Right lobe of liver (tissue), 6 donors: Measurements from ENCODE around the gene BUD31. TPM values are rescaled to one million over a fixed set of nuclear protein-coding genes. Genes with fewer than 3 reads are reported as not detected.
"Not testable (repeated sequence)": the region's sequence is repeated elsewhere in the genome, so short reads cannot be mapped to it uniquely, and the experiment has no call there.

ENCODE experiments used
- ATAC-seq, 4 donors: fragments of 200-7000 bp; cut with Tn5 transposase; one replicate each; pipeline ENCODE4 v1.9.1; 2020; ENCODE audit warnings: mild to moderate bottlenecking in 4 of 4, moderate library complexity in 4 of 4
- DNase-seq, 3 donors: peaks; one replicate each; pipeline ENCODE4 v3.0.0-alpha.2; 2020
- H3K27ac ChIP-seq, 3 donors: fragments of 200-600 bp; one replicate each; pipeline ENCODE4 v1.8.0; 2022
- H3K27me3 ChIP-seq, 2 donors: fragments of 200-600 bp; one replicate each; pipeline ENCODE4 v1.8.0; 2022
- H3K36me3 ChIP-seq, 4 donors: fragments of 200-600 bp; sonication (generic) in 1 of 4; one replicate each; pipeline versions ENCODE4 v1.5.1 to v1.8.0; 2017 to 2022; ENCODE audit warnings: control low read depth in 1 of 4
- H3K4me1 ChIP-seq, 4 donors: fragments of 200-600 bp; sonication (generic) in 1 of 4; one replicate each; pipeline versions ENCODE4 v1.5.1 to v1.8.0; 2017 to 2022; ENCODE audit warnings: control low read depth in 1 of 4
- H3K4me3 ChIP-seq, 3 donors: fragments of 200-600 bp; one replicate each; pipeline ENCODE4 v1.8.0; 2022
- H3K9me3 ChIP-seq, 4 donors: fragments of 200-600 bp; sonication (generic) in 1 of 4; one replicate each; pipeline versions ENCODE4 v1.5.1 to v1.8.0; 2017 to 2022; ENCODE audit warnings: control low read depth in 1 of 4
- POLR2A ChIP-seq: fragments of 450-650 bp; IDR thresholded peaks from one replicate; pipeline ENCODE4 v1.6.1; 2017; ENCODE audit warnings: antibody characterized with exemption, mild to moderate bottlenecking
- WGBS: methylation state at CpG from one replicate; pipeline ENCODE4 v1.1.6; 2018; ENCODE audit warnings: low coverage, low lambda C conversion rate; ENCODE audit not compliant: insufficient coverage; ENCODE audit errors: missing lambda C conversion rate; 5-methylcytosine and 5-hydroxymethylcytosine counted together
- intact Hi-C, 2 donors: fragments of 100-400 bp; cut with DNase I; formaldehyde crosslinking; loops; one replicate each; pipeline versions ENCODE4 v1.11.2 to v1.14.1; 2022
- total RNA-seq, 6 experiments: library from RNA; depleted of rRNA in 2 of 6; stranded (reverse); fragments of >200 nt in 2 of 6; fragmentation: NEBNext Ultra II Directional in 3 of 6; extraction: Animal tissue kit (Norgen Biotek cat#: 25700) in 3 of 6; gene quantifications; one replicate each; pipeline versions ENCODE4 v1.1.0 to v1.2.4, GENCODE V29; 2016 to 2023
- TF ChIP-seq, protein P1 (sequence below), 4 donors: fragments of 200-600 bp in 3 of 4; fragments of 450-650 bp in 1 of 4; IDR thresholded peaks; one replicate each; pipeline versions ENCODE4 v1.5.1 to v1.8.0; 2016 to 2022; ENCODE audit warnings: antibody characterized with exemption in 4 of 4, mild to moderate bottlenecking in 2 of 4
- donor health status: DM: no; HTN: yes; CAD: no.
- donor health status: DM: no; HTN: no; CAD: no.
- donor health status: DM: no; HTN: no; CAD: no.
- donor health status: DM: no; HTN: yes; CAD: no.
- donor health status: DM: no; HTN: yes; CAD: no.

BUD31 gene
- total RNA-seq, 6 experiments from 2014 or later: 25.6 to 49.2 (median 33.3) TPM

DNA sequence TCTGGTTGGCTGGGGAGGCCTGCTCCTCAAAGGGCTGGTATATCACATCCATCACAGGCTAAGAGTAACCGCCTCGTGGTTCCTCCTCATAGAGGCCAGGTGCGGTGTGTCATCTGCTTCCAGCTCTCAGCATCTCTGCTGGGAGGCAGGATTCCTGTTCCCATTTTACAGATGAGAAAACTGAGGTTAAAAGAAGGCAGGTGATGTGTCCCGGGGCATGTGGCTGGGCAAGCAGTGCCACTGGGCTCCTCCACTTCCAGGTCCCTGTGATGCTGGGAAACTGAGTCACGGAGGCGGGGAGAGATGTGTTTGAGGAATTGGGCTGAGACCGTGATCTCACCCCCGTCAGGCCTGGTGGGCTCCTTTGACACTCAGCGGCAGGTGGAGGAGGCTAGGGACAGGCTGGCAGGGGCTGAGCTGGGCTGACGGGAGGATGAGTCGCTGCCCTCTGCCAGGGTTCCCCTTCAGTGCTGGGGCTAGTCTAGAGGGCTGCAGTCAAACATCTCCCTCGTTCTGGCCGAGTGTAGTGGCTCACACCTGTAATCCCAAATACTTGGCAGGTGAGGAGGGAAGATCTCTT lies 24.9 kb upstream of the BUD31 start:
- Histone ChIP-seq H3K27ac (no peak overlapping the region), H3K36me3 (peaks cover 0 to 6% (median 3%) of the 10 kb centered on the region in 4 donors)

DNA sequence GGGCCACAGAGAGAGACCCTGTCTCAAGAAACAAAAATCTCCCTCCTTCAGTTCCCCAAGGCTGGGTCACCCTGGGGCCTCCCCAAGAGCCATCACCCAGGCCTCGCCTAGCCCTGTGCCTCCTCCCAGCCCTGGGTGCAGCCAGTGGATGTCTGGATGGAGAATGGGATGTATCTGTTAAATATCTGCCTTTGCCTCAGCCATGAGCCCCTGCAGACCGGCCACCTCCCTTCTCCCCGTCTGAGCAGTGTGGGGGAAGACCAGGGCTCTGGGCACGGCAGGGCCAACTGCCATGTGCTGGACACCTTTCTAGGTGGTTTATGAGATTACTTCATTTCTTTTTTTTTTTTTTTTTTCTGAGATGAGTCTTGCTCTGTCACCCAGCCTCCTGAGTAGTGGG lies 24.2 kb upstream of the BUD31 start:
- peaks cover 0 to 9% (median 3%) of the 10 kb centered on the region in 4 donors for H3K36me3 ChIP-seq
- H3K4me1 ChIP-seq: peaks cover 0 to 29% (median 10%) of the 10 kb centered on the region in 4 donors
- DNase-seq: no peak
- no peak for ATAC-seq
- H3K27ac ChIP-seq: no peak overlapping the region
- no peaks in the 10 kb centered on the region for H3K9me3 ChIP-seq
- H3K27me3 ChIP-seq: no peaks in the 10 kb centered on the region
- no peak for TF ChIP-seq POLR2A
- TF ChIP-seq, protein P1, sequence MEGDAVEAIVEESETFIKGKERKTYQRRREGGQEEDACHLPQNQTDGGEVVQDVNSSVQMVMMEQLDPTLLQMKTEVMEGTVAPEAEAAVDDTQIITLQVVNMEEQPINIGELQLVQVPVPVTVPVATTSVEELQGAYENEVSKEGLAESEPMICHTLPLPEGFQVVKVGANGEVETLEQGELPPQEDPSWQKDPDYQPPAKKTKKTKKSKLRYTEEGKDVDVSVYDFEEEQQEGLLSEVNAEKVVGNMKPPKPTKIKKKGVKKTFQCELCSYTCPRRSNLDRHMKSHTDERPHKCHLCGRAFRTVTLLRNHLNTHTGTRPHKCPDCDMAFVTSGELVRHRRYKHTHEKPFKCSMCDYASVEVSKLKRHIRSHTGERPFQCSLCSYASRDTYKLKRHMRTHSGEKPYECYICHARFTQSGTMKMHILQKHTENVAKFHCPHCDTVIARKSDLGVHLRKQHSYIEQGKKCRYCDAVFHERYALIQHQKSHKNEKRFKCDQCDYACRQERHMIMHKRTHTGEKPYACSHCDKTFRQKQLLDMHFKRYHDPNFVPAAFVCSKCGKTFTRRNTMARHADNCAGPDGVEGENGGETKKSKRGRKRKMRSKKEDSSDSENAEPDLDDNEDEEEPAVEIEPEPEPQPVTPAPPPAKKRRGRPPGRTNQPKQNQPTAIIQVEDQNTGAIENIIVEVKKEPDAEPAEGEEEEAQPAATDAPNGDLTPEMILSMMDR (IDR thresholded peaks at IDR 0.05): no peak
- 83% methylated on average over 1 of the region's 4 CpGs for WGBS
- no peak overlapping the region for H3K4me3 ChIP-seq
- intact Hi-C loops: no loop called here

More for the DNA sequence above, 24.9 kb upstream of the BUD31 start:
- ATAC-seq (no peak), DNase-seq (no peak)
- WGBS: 90% methylated on average over 6 of the region's 13 CpGs
- H3K9me3 ChIP-seq: no peaks in the 10 kb centered on the region
- H3K4me1 ChIP-seq: peaks cover 0 to 35% (median 11%) of the 10 kb centered on the region in 4 donors
- H3K27me3 ChIP-seq: no peaks in the 10 kb centered on the region
- TF ChIP-seq, protein P1 (IDR thresholded peaks at IDR 0.05): no peak
- TF ChIP-seq POLR2A: no peak
- intact Hi-C loops: no loop called here
- no peak overlapping the region for H3K4me3 ChIP-seq

DNA sequence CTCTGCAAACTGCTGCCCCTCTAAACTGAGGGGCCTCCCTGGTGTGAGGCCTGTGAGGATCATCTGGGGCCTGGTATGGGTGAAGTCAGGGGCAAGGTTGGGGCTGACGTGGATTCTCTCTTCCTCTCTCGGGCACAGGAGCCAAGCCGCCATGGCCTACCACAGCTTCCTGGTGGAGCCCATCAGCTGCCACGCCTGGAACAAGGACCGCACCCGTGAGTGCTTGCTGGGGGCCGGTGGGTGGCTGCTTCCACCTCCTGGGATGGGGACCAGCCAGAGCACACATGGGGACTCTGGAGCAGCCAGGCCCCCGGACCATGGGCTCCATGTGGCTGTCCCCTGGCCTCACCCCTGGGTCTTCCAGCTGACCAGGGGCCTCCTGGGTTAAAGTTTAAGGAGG lies 23.2 kb upstream of the BUD31 start:
- Histone ChIP-seq H3K27ac (no peak overlapping the region), H3K4me3 (no peak overlapping the region), H3K36me3 (peaks cover 0 to 15% (median 6%) of the 10 kb centered on the region in 4 donors), H3K27me3 (no peaks in the 10 kb centered on the region), H3K9me3 (no peaks in the 10 kb centered on the region), H3K4me1 (peaks cover 0 to 18% (median 6%) of the 10 kb centered on the region in 4 donors)
- intact Hi-C loops: no loop called here
- TF ChIP-seq, protein P1 (IDR thresholded peaks at IDR 0.05): no peak
- TF ChIP-seq POLR2A: no peak
- WGBS: no CpG with 5 or more reads among the region's 8 CpGs
- ATAC-seq (no peak), DNase-seq (no peak)

DNA sequence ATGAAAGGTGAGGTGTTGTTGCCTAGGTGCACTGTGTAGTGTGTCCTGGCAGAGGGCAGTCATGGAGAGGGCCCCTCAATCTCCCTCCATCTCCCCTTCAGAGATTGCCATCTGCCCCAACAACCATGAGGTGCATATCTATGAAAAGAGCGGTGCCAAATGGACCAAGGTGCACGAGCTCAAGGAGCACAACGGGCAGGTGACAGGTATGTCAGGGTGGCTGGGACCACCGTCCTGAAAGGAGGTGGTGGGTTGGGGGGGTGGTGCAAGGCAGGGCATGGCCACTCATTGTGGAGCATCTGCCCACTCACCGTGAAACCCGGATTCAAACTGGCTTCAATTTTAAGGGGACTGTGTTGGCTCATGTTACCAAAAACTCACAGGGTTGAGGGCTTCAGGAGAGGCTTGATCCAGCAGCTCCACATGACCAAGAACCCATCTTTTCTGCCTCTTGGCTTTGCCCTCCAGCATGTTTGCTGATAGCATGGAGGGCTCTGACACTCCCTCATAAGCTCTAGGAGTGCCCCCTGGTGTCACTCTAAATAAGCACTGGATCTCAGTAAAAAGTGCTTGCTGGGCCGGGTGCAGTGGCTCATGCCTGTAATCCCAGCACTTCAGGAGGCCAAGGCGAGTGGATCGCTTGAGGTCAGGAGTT lies 22.1 kb upstream of the BUD31 start:
- TF ChIP-seq, protein P1 (IDR thresholded peaks at IDR 0.05): peak in 3 of 4 donors; percentile 17 to 27 (median 26)
- no peak for TF ChIP-seq POLR2A
- Histone ChIP-seq H3K4me1 (peaks cover 0 to 8% (median 1%) of the 10 kb centered on the region in 4 donors), H3K4me3 (no peak overlapping the region), H3K36me3 (peaks cover 0 to 23% (median 9%) of the 10 kb centered on the region in 4 donors), H3K27me3 (no peaks in the 10 kb centered on the region), H3K27ac (no peak overlapping the region), H3K9me3 (no peaks in the 10 kb centered on the region)
- ATAC-seq (peak; percentile 39 to 52 (median 42)), DNase-seq (no peak)
- intact Hi-C loops: no loop called here
- WGBS: 100% methylated on average over 1 of the region's 9 CpGs

DNA sequence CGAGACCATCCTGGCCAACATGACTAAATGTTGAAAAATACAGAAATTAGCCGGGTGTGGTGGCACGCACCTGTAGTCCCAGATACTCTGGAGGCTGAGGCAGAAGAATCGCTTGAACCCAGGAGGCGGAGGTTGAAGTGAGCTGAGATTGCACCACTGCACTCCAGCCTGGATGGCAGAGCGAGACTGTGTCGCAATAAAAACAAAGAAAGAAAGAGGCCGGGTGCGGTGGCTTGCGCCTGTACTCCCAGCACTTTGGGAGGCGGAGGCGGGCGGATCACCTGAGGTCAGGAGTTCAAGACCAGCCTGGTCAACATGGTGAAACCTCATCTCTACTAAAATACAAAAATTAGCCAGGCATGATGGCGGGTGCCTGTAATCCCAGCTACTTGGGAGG lies 21.5 kb upstream of the BUD31 start:
- DNase-seq, H3K4me1 ChIP-seq, intact Hi-C loops, H3K4me3 ChIP-seq, H3K9me3 ChIP-seq, H3K27ac ChIP-seq, H3K27me3 ChIP-seq: not testable (repeated sequence)
- peak in 1 of 4 donors; percentile 22 for ATAC-seq
- 42% methylated on average over 7 of the region's 14 CpGs for WGBS
- peaks cover 0 to 23% (median 9%) of the 10 kb centered on the region in 4 donors for H3K36me3 ChIP-seq
